CD4-positive, alpha-beta T cell treated with Interleukin-15 for 1 hour (primary cell): ENCODE results near the gene LILRB2.
A peak's percentile ranks its signal among the peaks of the same experiment; 100 is the strongest.
"Not testable (repeated sequence)": the region's sequence is repeated elsewhere in the genome, so short reads cannot be mapped to it uniquely, and the experiment has no call there.

Experiments used
- DNase-seq: peaks from one replicate; pipeline ENCODE4 v3.0.0-alpha.2; 2020

Gene LILRB2

DNA sequence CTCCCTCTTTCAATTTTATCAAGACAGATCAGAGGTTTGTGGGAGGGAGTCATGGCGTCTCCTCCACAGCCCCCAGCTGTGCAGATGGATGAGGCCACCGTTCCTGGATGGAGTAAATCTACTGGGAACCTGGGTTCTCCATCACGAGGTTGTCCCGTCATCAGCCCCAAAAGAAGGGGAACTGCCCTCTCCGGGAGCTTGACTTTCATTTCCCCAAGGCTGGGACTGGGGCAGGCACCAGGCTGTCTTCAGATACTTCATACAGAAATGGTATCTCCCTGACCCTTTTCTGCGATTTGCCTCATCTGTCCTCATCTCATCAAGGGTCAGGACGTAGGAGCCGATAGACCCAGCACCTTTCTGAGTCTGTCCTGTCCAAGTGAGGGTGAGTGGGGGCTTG, 9.8 kb downstream of the LILRB2 start:
- peak; percentile 59 for DNase-seq

- DNase-seq, result no peak
Observed at GRCh38 chr19:54268936-54269335, 12.0 kb downstream of the LILRB2 start.

GRCh38 chr19:54266133-54266532, 14.8 kb downstream of the LILRB2 start:
- DNase-seq, result peak; percentile 67

DNA sequence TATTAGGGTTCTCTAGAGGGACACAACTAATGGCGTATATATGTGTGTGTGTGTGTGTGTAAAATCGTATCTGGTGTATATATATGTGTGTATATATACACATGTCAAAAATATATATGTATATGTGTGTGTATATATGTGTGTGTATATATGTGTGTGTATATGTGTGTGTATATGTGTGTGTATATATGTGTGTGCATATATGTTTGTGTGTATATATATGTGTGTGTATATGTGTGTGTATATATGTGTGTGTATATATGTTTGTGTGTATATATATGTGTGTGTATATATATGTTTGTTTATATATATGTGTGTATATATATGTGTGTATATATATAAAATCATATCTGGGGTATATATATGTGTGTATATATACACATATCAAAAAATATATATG, 18.4 kb downstream of the LILRB2 start:
- no peak for DNase-seq

DNA sequence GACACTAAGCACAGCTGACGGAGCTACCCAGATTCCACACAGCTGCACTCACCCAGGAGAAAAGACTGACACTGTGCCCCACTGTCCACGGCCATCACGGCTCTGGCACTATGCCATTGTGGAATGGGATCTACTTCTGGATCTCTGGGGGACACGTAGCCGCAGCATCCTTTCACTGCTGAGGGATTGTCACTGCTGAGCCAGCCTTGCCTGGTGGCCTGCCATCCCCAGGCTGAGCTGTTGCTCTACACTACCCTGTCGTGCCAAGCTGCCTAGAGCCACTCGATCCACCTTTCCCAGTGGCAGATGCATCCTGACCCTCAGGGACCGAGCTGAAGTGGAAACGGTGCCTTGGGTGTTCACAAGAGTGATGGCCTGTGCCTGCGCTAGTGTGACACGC, 18.8 kb downstream of the LILRB2 start:
- peak; percentile 13 for DNase-seq

DNA sequence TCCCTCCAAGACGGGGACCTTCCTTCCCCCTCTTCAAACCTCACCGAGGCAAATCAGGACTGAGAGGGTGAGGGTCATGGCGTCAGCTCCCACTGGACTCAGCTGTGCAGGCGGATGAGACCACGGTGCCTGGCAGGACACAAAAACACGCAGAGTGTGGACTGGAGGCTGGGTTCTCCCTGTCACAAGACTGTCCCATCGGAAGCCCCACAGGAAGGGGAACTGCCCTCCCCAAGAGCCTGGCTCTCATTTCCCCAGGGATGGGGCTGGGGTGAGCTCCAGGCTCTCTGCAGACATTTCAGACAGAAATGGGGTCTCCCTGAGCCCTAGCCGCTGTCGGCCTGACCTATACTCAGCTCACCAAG, 23.8 kb downstream of the LILRB2 start, which contains the start of gene LILRB5:
TSS of gene LILRB5 (minus strand) at position 158 of the 365 bp plus-strand sequence. CDS start at position 78, 80 bp downstream.
- DNase-seq, result no peak

GRCh38 chr19:54256250-54257115, 24.4 kb downstream of the LILRB2 start:
- no peak for DNase-seq

DNA sequence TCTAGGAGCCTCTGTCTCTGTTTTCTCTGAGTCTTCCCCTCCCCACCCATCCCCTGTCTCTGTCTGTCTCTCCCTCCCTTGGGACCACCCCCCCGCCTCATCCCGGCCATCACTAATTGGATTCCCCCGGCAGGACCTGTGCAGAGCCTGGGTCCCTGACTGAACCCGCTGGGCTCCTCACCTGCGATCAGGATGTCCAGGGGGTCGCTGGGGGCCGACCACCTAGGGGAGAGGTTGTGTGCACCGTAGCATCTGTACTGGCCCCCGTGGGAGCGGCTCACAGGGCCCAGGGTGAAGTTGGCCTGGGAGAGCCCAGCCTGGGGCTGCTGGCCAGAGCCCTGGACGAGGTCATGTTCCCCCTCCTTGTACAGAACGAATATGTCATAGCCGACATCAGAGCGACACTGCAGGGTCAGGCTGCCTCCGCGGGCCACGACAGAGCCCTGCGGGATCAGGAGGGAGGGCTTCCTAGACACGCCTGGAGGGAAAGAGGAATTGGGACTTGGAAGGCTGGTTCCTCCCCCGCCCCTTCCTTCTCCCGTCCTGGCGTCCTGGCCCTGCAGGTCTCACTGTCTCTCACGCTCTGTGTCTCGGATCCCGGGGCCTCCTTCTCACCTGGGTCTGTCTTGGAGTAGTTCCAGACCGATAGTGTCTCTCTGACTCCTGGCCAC, 25.7 kb downstream of the LILRB2 start:
- no peak for DNase-seq

DNA sequence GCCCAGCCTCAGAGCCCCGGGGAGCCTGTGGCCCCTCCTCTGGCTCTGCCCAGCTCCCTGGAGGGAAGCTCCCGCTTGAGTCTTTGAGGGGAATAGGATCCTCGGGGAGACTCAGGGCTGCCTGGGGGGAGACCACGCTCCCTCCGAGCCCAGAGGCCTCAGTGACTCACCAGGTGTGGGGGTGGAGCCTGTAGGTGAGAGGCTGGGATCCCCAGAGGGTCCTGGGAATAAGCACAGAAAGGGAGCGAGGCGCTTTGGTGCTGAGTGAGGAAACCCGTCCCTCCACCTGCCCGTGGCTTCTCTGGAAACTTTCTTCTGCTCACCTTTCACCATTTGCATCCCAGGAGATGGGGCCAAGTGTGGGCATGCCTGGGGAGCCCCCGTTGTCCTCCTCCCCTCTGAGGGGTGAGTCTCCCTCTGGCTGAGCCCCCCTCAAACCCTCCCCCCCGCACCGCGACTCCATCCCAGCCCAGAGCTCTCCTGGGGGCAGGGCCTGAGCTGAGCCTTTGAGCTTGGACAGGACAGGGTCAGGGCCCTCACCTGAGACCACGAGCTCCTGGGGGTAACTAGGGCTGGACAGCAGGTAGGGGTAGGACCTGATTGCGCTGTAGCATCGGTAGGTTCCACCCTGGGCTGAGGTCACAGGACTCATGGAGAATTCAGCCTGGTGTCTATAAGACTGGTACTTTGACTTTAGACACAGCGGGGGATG, 26.6 kb downstream of the LILRB2 start:
- no peak for DNase-seq

DNA sequence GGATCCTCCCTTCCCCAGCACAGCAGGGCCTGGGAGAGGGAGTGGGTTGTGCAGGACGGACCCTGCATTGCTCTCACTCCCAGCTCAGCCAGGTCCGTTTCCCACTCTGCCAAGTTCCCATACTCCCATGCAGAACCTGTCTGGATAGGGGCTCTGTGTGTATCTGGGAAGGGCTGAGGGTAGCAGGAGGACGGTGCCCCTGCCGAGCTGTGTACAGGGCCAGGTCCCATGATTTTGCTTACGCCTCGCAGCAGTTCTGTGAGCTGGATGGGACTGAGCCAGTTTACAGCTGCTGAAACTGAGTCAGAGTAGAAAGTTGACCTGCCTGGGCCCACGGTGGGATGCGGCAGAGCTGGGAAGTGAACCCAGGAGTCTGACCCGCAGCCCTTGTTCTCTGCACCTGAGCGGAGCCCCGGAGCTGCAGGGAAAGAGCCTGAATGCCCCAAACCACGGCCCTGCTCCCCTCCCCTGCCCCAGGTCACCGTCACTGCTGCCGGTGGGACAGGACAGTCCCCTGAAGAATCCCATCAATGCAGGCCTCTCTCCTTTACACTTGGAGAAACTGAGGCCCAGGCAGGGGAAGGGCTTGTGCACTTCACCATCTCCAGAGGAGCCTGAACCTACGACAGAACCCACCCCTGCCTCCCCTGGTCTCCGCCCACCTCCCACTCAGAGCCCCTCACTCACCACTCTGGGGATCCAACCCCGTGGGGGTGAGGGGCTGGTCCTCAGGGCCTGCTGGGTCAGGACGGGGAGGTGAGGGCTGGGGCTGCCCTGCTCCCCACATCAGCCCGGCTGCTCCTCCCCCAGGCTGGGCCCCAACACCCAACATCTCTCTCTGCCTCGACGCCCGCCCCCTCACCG, 27.3 kb downstream of the LILRB2 start:
- DNase-seq, result no peak

GRCh38 chr19:54252845-54253244, 28.1 kb downstream of the LILRB2 start:
- DNase-seq, result no peak

- no peak for DNase-seq
Observed at GRCh38 chr19:54252243-54252642, 28.7 kb downstream of the LILRB2 start.

DNA sequence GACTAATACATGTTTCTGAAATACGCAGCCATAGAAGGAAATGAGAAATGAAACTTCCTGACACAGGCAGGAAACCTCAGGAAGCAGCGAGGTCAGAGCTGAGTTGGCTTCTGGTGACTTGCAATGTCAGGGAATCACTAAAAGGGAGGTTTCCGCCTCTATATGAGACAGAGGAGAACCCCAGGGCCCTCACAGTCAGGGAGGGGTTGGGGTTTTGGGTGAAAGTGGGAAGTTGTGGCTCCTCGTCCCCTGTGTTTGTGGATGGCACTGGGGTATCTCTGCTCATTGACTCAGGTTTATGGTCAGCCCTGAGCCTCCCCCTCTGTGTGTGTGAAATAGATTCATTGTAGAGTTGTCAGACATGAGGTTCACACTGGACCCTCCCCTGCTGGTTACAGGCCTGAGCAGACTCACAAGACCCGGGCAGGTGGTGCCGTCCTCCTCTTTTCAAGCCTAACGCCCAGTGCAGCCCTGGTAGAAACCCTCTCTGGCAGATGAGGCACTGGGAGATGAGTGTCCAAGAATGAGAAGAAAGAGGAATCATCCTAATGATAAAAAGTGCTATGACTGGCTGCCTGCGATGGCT, 32.8 kb downstream of the LILRB2 start:
- DNase-seq, result peak; percentile 76

DNA sequence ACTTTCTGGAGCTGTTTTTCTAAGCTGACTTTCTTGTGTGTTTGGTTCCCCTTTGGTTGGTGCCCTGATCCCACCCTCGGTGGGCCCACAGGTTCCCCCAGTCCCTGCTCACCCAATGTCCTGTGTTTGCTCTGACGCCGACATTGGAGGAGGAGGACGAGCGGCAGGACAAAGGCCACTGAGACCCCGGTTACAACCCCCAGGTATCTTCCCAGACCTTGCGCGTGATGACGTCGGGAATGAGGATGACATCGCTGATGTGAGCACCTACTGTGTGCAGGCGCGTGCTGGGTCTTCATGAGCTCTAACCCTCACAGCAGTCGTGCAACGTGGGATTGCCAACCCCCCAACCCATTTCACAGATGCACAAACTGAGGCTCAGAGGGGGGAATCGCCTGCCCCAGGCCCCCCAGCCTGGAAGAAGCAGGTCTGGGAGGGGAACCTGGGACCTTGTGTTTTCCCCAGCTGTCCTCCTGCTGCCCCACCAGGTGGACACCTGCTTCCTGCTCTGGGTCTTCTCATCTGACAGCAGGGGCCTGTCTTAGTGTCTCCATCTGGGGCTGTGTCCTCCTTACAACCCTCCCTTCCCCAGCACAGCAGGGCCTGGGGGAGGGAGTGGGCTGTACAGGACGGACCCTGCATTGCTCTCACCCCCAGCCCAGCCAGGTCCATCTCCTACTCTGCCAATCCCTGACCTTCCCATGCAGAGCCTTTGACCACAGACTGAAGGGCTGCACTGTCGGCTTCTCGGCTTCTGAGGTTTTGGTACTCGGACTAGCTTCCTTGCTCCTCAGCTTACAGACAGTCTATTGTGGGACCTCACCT, 33.6 kb downstream of the LILRB2 start:
- DNase-seq, result no peak

- DNase-seq, result no peak
Observed at GRCh38 chr19:54245936-54246335, 35.0 kb downstream of the LILRB2 start.

GRCh38 chr19:54243809-54244208, 37.1 kb downstream of the LILRB2 start:
- not testable (repeated sequence) for DNase-seq

GRCh38 chr19:54242646-54243045, 38.3 kb downstream of the LILRB2 start, which contains the start of gene LILRA6:
Gene LILRA6, minus strand, starts transcription at chr19:54242790.
- DNase-seq, result peak; percentile 34

DNA sequence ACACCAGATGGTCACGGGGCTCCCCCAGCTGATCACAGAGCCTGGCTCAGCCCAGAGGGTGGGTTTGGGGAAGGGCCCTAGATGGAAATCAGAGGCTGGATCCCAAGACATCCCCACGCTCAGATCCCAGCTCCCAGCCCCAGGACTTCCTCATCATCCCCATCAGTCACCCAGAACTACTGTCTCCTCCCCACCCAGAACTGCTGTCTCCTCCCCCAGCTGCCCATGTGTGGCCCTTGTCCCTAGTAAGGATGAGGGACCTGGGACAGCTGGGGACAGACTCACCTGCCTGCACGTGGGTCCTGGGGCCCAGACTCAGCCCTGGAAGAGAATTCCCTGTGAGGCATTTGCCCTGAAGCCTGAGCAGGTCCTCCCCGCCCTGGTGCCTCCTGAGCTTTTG, 38.7 kb downstream of the LILRB2 start:
- not testable (repeated sequence) for DNase-seq

DNA sequence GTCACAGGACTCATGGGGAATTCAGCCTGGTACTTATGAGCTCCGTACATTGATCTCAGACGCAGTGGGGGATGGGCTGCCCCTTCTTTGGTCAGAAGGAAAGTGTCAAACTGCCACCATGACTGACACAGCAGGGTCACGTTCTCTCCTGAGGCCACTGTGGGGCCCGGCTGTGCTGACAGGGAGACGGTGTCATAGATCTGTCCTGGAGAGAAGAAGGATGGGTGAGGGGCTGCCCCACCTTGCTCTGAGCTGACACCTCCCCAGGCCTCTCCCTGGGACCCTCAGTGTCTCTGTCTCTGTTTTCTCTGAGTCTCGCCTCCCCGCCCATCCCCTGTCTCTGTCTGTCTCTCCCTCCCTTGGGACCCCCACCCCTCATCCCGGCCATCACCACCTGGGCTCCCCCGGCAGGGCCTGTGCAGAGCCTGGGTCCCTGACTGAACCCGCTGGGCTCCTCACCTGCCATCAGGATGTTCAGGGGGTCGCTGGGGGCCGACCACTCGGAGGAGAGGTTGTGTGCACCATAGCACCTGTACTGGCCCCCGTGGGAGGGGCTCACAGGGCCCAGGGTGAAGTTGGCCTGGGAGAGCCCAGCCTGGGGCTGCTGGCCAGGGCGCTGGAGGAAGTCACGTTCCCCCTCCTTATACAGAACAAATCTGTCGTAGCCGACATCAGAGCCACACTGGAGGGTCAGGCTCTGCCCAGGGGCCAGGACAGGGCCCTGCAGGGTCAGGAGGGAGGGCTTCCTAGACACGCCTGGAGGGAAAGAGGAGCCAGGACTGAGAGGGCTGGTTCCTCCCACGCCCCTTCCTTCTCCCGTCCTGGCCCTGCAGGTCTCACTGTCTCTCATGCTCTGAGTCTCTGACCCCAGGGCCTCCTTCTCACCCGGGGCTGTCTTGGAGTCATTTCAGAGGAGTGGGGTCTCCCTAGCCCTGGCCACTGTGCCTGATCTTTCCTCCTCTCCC, 40.3 kb downstream of the LILRB2 start:
- not testable (repeated sequence) for DNase-seq
